ENCODE measurements around the gene CCDC188.
A peak's percentile ranks its signal among the peaks of the same experiment; 100 is the strongest.
"Not testable (repeated sequence)": the region's sequence is repeated elsewhere in the genome, so short reads cannot be mapped to it uniquely, and the experiment has no call there.

Gene CCDC188

DNA sequence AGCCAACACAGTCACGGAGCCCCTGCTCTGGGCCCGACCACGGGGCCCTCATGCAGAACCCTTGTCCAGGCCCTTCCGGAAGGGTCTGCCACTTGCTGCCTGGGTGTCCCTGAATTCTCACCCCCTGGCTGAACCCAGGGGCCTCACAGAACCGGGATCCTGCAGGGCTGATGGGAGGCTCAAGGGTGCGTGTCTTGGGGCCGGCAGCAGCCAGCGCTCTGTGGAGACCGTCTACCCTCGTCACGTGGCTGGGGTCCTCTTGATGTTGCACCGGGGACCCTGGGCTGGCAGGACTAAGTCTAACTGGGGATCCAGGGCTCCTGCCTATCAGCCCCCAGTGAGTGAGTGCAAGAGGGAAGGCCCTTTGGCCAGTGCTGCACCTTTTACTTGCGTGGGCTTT, 19.3 kb upstream of the CCDC188 start:
- no peak for DNase-seq (ENCODE audit: low spot score)

DNA sequence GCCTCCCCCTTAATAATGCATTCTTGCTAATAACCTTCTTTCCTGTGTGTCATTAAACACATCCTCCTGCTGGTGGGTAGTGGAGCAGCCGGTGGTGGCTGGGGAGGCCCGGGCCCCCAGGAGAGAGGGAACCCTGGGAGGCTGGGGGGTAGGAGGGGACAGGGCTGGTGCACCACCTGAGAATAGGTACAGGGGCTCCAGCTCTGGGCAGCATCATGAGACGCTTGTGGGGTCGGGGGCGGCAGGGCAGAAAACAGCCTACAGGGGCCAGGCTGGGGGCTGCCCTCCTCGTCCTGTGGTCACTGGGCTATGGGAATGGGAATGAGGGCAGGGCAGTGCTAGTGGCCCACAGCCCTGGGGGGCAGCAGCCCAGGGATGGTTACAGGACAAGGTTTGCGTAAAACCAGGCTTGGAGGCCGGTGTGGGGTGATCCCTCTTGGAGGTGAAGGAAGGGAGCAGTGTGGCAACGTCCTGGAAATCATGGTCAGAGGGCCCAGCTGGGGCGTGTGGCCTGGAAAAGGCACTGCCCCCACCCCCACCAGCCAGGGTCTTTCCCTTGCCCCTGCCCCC, 18.5 kb upstream of the CCDC188 start:
- DNase-seq (ENCODE audit: low spot score), result no peak

DNA sequence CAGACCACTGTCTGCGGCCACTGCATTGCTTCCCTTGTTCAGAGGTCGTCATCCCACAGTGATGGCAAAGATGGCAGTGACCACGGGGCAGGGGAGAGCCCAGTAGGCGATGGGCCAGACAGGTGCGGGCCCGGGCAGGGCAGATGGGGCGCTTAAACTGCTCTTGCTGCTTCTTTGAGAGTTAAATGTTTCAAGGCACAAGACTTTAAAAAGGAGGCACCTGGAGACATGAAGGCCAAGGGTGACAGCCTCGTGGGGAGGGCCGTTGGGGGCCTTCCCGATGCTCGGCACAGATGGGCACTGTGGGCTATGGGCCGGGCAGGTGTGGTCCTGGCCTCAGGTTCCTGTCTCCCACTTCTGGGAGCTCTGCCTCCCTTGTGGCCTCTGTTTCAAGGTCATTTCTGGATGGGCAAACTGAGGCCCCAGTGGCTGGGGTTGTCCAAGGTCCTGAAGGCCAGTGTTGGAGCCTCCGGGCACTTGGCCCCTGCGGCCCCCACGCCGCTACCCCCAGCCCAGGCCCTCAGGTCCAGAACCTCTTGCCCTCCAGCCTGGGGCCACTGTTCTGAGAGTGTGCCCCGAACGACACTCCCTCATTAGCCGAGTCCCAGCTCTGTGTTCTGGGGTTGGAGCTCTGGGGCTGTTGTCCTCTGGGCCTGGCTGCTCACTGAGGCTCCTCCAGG, 16.9 kb upstream of the CCDC188 start:
- DNase-seq (ENCODE audit: low spot score), result no peak

DNA sequence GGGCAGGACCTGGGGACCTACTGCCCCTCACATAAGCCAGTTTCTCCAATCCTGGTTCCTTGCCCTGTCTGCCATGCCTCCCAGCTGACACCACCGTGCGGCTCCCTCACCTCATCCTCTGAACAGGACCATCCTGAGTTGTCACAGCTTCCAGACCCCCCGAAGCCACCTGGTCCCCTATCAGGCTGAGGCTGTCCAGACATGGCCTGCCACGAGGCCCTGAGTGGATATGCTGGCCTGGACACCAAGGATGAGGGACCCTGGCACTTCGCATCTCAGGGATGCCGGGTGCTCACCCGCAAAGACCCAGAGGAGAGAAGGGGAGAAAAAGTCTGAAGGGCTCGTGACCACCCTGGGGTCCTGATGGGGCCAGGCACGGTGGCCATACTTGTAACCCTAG, 15.8 kb upstream of the CCDC188 start:
- DNase-seq (ENCODE audit: low spot score), result no peak

GRCh38 chr22:20165913-20166312, 15.1 kb upstream of the CCDC188 start:
- DNase-seq (ENCODE audit: low spot score), result no peak

- no peak for DNase-seq (ENCODE audit: low spot score)
Observed at GRCh38 chr22:20165421-20165820, 14.6 kb upstream of the CCDC188 start.

DNA sequence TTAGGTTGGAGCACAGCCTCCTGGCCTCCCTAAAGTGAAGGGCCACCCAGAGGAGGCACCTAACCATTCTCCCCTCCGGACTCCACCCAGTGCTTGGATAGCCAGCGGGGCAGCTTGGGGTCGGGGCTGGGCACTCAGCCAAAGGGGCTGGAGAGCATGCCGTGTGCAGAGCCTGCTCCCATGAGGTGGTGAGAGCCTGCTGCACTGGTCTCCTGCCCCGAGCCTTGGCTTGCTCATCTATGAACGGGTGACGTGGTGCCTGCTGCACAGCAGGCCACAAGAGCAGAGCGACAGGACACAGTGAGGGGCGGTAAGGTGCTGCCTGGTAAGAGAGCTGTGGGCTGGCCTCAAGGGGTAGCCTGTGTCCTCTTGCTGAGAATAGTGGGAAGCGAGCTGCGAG, 14.0 kb upstream of the CCDC188 start:
- DNase-seq (ENCODE audit: low spot score), result no peak

- DNase-seq (ENCODE audit: low spot score), result no peak
Observed at GRCh38 chr22:20160041-20160440, 9.2 kb upstream of the CCDC188 start.

DNA sequence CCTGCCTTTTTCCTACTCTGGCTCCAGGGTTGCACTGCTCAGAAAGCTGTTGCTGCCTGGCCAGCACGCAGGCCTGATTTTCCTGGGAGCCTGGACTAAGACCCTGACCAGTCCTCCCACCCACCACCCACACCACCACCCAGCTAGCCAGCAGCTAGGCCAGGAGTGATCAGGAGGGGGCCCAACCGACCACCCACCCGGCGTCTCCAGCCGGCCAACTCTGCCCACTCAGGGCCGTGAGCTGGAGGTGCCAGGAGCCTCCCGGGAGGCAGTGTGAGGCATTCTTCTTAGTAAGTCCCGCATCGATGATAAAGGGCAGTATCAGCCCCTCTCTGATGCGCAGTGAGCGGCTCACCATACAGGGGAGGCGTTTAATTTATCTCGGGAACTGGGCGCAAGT, 8.7 kb upstream of the CCDC188 start:
- DNase-seq (ENCODE audit: low spot score), result not testable (repeated sequence)

- DNase-seq (ENCODE audit: low spot score), result no peak
Observed at GRCh38 chr22:20159076-20159475, 8.2 kb upstream of the CCDC188 start.

- no peak for DNase-seq (ENCODE audit: low spot score)
Observed at GRCh38 chr22:20158391-20159036, 7.7 kb upstream of the CCDC188 start.

GRCh38 chr22:20157430-20158183, 6.8 kb upstream of the CCDC188 start:
- DNase-seq (ENCODE audit: low spot score), result no peak

GRCh38 chr22:20156611-20157429, 6.0 kb upstream of the CCDC188 start:
- peak; percentile 91 for DNase-seq (ENCODE audit: low spot score)

DNA sequence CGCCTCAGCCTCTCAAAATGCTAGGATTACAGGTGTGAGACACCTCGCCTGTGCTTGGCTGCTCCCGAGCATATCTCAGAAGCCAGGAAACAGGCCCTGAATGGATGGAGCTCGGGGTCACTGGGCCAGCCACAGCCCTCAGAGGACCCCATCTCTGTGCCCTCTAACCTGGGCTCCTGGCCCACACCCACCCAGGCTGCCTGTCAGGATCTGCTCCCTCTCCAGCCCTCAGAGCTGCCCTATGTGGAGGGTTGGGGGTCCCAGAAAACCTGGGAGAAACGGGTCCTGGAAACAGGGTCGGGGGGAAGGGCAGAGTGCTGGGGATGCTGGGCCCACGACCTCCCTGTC, 5.2 kb upstream of the CCDC188 start:
- DNase-seq (ENCODE audit: low spot score), result no peak

GRCh38 chr22:20155330-20156041, 4.6 kb upstream of the CCDC188 start:
- no peak for DNase-seq (ENCODE audit: low spot score)

DNA sequence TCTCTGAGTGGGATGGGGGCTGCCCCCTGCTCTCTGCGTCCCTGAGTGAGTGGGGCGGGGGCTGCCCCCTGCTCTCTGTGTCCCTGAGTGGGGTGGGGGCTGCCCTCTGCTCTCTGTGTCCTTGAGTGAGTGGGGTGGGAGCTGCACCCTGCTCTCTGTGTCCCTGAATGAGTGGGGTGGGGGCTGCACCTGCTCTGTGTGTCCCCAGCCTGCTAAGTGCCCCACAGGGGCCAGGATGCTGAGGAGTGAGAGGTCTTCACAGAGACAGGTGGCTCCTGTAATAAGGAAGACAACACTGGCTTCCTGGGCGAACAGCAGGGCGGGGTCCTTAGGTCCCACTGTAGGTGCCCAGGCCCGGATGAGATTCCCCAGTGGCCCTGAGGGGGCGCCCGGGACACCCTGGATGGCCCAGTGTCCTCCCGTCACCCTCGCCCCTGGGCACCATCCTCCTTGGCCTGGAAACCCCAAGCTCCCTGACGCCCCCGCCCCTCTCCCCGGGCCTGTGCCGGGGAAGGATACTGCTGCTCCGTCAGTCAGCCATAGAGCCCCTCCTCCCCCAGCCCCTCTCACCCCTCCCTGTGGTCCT, 3.8 kb upstream of the CCDC188 start:
- DNase-seq (ENCODE audit: low spot score), result no peak

DNA sequence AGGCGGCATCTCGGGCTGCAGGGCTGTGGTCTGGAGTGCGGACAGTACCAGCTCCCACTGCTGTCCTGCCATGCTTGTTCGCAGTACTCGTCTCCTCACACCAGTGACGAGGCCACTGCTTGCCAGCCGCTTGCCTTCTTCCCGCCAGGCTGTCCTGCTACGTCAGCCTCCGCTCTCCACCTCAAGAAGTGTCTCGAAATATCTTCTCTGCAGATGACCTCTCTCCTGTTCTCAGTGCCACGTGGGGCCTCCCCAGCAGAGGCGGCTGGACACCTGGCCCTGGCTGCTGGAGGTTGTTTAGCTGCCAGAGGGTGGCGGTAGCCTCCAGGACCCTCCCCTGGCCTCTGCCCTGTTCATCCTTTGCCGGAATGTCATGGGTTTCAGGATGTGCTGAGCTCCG, 3.1 kb upstream of the CCDC188 start:
- no peak for DNase-seq (ENCODE audit: low spot score)

DNA sequence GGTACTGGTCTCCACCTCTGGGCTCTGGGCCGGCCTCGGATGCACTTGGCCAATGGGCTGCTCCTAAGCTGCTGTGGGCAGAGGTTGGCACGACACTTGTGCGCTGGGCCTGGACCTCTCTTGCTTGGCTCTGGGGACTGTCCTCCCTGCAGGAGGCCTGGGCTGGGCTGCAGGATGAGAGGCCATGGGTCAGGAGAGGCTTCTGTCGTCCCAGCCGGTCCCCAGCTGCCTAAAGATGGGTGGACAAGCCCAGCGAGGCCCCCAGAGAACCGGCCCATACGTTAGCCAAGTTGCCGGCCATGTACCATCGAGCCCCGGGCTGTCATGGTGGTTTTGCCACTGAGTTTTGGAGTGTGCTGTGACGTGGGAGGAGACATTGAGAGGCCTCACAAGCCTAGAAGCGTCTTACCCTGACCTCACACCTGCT, 1.6 kb upstream of the CCDC188 start:
- DNase-seq (ENCODE audit: low spot score), result no peak

GRCh38 chr22:20151276-20151588, 377 bp upstream of the CCDC188 start:
- DNase-seq (ENCODE audit: low spot score), result no peak

DNA sequence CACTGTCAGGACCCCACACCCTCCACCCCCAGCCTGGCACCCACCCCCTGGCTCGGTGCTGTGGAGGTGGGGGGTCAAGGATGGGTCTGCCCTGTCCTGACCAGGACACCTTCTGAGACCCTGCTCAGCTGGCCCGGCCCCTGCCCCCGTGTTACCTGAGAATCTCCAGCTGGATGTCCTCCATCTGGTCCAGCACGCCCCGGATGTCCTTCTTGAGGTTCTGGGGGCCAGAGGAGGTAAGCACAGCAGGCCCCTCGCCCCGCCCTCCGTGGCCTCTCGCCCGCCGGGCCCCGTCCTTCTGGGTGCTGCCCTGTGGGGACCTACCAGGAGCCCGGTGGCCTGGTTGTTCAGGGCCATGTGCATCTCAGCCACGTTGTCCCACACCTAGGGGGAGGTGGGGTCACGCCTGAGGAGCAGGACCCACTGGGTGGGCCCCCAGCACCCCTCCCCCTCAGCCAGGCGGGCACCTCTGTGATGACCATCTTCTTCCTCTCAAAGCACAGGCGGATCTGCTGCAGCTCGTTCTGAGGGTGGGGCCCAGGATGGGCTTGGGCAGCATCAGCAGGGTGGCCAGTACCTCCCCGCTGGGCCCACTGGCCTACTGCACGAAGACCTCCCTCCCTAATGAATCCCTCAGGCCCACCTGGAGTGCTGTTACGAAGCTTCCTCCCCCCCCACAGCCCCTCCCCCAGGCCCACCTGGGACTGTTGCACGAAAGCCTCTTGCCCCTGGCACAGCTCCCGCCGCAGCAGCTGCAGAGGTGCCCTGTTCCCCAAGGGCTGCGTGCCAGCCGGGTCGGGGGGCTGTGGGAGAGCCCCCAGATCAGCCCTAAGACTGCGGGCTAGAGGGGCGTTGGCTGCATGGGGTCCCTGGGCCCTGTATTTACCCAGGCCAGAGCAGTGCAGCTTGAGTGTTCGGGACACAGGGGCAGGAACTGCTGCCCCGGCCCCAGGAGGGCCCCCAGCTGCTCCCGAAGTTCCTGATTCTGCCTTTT, 1.3 kb downstream of the CCDC188 start:
- DNase-seq (ENCODE audit: low spot score), result no peak

Measured in left forelimb (tissue), 1 donor.